Stimulated activated effector memory CD8-positive, alpha-beta T cell treated with anti-CD3 and anti-CD28 coated beads, Interleukin-12 subunit alpha, Interleukin-12 subunit beta, amount 100 ng/mL, for 72 hours (primary cell): Measurements from ENCODE around the gene CALCR.

Source experiments
- ATAC-seq: fragments of 150-1000 bp; cut with Tn5 transposase; 2 replicates; pipeline ENCODE4 v1.10.0; 2021
- DNase-seq, 2 donors: peaks; one replicate each; pipeline ENCODE4 v3.0.0; 2021 to 2022; ENCODE audit warnings: low spot score in 2 of 2
- H3K27ac Mint-ChIP-seq: one replicate; pipeline ENCODE4 v1.8.0; 2022; ENCODE audit warnings: mild to moderate bottlenecking, mixed read lengths
- H3K36me3 Mint-ChIP-seq: one replicate; pipeline ENCODE4 v1.8.0; 2022; ENCODE audit warnings: mild to moderate bottlenecking, mixed read lengths
- H3K4me1 Mint-ChIP-seq: one replicate; pipeline ENCODE4 v1.8.0; 2022; ENCODE audit warnings: mixed read lengths
- H3K4me3 Mint-ChIP-seq: one replicate; pipeline ENCODE4 v1.8.0; 2022; ENCODE audit warnings: mild to moderate bottlenecking, mixed read lengths
- H3K9me3 Mint-ChIP-seq: one replicate; pipeline ENCODE4 v1.8.0; 2022; ENCODE audit warnings: mixed read lengths

The CALCR gene

DNA sequence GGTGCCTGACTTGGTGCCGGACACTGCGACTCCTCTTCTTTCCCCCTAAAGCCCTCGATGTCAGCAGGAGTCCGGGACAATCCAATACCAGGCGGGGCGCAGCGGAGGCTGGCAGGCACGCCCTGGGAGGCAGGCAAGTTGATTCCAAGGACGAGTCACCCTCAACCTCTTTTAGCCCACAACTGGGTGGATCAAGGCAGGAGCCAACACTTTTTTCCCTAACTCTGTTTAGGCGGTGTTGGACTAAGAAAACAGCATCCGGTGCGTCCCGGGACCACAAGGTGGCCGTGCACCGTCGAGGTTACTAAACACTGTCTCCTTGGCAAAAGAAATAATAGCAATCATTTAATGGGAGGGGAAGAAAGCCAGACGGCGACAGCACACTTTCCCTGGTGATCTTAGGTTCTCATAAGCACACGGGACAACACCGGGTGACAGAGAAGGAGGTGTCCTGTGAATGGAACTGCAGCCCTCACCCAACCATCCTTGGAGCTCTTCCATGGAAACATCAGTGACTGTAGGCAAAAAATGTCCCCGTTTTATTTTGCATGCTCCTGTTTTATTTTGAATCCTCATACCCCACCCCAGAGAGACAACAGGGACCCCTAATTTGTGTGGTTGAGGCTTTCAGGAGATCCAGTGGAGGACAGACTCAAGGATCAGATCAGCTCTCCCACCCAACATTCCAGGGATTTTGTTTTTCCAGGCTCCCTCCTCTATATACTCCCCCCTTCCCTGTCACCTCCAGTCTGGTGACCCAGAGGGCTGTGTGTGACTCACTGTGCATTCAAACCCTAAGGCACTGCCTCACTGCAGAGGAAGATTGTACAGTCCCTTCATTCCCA is 1.3 kb upstream of the CALCR start:
- H3K36me3 Mint-ChIP-seq, result no peaks in the 10 kb centered on the region
- DNase-seq, result no peak
- ATAC-seq, result peak; percentile 33
- H3K4me1 Mint-ChIP-seq, result no peaks in the 10 kb centered on the region
- no peaks in the 10 kb centered on the region for H3K9me3 Mint-ChIP-seq
- H3K4me3 Mint-ChIP-seq, result no peak overlapping the region
- no peak overlapping the region for H3K27ac Mint-ChIP-seq

DNA sequence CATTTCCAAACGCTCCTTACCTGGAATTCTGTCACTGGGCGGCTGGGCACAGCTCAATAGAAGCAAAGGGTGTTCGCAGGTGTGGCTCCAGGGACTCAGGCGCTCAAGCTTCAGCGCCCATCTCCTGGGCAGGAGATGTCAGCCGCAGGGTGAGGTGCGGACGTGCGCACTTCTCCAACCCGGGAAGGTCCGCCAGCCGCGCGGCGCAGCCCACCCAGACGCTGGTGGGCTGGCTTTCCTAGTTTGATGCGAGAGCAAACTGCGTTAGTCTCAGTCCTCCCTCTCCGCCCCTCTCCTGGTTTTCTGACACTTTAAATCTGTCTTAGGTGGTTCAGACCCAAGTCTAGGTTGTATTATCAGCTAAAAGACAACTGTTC is 267 bp downstream of the CALCR start:
- H3K4me3 Mint-ChIP-seq, result no peak overlapping the region

DNA sequence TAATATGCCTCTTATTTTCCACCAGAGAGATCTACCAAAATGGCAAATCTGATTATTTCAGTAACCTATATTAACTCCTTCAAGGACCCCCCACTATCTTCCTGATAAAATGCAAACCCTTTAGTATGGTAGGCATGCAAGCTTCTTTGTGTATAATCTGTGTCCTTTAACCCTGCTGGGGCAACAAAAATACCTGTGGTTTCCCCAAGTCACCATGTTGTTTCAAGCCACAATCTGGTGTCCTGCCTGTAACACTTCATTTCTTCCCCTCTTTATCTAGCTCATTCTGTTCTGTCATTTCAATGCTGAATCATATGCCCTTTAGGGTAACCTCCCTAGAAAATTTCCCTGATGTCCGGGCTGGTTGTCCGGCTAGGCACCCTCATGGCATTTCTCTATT is 5.3 kb downstream of the CALCR start:
- ATAC-seq (no peak), DNase-seq (no peak)
- Mint-ChIP-seq H3K4me1 (no peaks in the 10 kb centered on the region), H3K27ac (no peak overlapping the region), H3K4me3 (no peak overlapping the region), H3K36me3 (no peaks in the 10 kb centered on the region), H3K9me3 (no peaks in the 10 kb centered on the region)

More for the DNA sequence above, 267 bp downstream of the CALCR start:
- Mint-ChIP-seq H3K9me3 (no peaks in the 10 kb centered on the region), H3K36me3 (no peaks in the 10 kb centered on the region), H3K4me1 (no peaks in the 10 kb centered on the region), H3K27ac (no peak overlapping the region)
- ATAC-seq (no peak), DNase-seq (no peak)

DNA sequence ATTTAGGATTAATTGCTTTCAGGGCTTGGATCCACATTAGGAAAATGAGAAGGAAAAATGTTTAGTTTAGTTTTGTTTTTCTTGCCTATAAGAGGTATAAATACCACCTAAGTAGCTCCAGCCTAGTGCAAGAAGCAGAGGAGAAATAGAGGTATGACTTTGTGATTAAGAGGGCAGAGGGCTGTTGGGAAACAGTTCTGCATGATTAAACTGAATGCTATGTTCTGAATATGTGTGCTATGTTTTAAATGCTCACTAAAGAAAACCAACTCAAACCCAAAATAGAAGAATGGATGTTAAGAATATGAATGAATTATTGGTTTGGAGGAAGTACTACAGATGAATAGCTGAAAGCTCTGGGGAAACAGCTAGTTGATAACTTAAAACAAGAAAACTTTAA is 7.6 kb downstream of the CALCR start:
- H3K9me3 Mint-ChIP-seq, result no peaks in the 10 kb centered on the region
- DNase-seq, result no peak
- no peak overlapping the region for H3K27ac Mint-ChIP-seq
- no peak overlapping the region for H3K4me3 Mint-ChIP-seq
- no peaks in the 10 kb centered on the region for H3K36me3 Mint-ChIP-seq
- no peaks in the 10 kb centered on the region for H3K4me1 Mint-ChIP-seq
- no peak for ATAC-seq

DNA sequence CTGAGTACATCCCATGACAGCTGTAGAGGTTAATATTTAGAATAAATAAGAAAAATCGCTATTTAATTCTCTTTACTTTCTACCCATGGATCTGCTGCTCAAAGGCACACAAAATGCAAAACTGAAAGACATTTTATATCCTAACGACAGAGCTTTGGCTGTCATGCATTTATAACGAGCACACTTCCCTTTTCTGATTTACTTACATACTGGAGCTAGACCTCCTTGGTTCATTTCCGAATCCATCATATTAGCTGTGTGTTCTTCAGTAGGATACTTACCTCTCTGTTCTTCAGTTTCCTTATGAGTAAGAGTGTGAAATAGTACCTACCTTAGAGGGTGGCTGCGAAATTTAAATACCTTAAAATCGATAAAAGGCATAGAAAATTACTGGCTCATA is 10.9 kb downstream of the CALCR start:
- Mint-ChIP-seq H3K9me3 (no peaks in the 10 kb centered on the region), H3K4me3 (no peak overlapping the region), H3K36me3 (no peaks in the 10 kb centered on the region), H3K27ac (no peak overlapping the region), H3K4me1 (no peaks in the 10 kb centered on the region)
- DNase-seq, result no peak
- ATAC-seq, result no peak

DNA sequence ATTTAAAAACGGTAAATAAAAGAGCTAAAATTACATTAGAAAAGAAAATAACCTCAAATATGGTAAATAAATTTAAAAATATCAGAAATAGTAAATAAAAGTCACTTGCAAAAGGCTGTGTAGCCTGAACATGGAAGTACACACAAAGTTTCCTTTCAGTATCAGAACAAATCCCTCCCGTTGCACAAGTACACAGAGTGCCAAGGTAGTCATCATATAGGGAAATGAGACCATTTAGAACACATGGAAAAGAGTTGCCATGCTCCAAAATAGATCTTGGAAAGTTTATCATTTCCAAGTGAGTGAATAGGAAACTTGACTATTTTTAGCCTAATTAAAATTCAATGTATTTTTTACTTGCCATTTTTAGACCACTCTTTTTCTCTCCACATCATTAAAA is 11.6 kb downstream of the CALCR start:
- Mint-ChIP-seq H3K27ac (no peak overlapping the region), H3K4me3 (no peak overlapping the region), H3K9me3 (no peaks in the 10 kb centered on the region), H3K4me1 (no peaks in the 10 kb centered on the region), H3K36me3 (no peaks in the 10 kb centered on the region)
- DNase-seq (no peak), ATAC-seq (no peak)

DNA sequence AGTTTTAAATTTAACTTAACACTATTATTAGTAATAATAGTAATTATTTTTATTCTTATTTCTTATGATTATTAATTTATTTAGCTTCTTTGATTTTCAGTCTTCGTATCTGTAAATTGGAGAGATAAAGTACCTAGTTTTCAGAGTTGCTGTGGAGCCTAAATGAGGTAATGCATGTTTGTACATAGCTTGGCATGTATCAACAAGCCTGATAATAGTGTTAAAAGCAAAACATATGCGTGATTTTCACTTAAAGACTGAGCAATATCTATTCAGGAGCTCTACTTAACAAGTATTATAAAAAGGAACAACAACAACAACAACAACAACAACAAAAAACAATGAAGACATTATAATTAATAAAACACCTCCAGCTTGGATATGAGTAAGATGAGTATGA is 12.4 kb downstream of the CALCR start:
- Mint-ChIP-seq H3K4me1 (no peaks in the 10 kb centered on the region), H3K36me3 (no peaks in the 10 kb centered on the region), H3K4me3 (no peak overlapping the region), H3K27ac (no peak overlapping the region), H3K9me3 (no peaks in the 10 kb centered on the region)
- ATAC-seq (no peak), DNase-seq (no peak)

DNA sequence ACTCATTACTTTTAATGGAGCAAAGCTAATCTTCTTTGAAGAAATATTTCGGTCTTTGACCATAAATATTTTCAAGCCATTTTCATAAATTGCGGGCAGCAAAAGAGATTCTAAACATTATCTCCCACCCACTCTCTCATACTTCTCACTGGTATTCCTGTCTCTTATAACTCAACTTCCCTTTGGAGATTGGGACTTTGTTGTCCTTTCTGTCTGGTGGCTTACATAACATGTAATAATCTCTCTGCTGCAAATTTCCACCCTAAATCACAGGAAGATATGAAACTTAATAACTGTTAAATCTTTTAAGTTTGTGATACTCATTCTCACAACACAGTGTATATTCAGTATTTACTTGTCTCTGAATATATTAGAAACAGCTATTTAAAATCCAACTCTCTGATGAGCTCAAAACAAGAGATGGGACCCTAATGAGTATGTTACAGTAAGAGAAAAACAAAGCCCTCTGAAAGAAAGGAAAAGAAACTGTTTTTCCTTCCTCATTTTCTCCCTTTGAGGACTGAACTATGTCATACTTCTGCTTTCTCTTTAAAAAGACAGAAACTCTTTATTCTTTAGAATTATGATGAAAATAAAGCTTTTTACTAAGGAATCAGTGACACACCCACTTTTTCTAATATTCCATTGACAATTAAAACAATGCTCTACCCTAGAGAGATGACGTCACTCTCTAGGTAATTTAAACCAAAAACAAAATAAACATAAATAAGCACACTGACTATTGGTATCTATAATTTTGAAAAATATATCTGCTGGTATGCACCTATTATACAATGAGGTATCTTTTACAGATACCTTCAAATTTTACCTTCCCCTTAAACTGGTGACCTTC is 14.7 kb downstream of the CALCR start:
- Mint-ChIP-seq H3K4me1 (no peaks in the 10 kb centered on the region), H3K36me3 (no peaks in the 10 kb centered on the region), H3K27ac (no peak overlapping the region), H3K9me3 (no peaks in the 10 kb centered on the region), H3K4me3 (no peak overlapping the region)
- ATAC-seq (no peak), DNase-seq (no peak)

DNA sequence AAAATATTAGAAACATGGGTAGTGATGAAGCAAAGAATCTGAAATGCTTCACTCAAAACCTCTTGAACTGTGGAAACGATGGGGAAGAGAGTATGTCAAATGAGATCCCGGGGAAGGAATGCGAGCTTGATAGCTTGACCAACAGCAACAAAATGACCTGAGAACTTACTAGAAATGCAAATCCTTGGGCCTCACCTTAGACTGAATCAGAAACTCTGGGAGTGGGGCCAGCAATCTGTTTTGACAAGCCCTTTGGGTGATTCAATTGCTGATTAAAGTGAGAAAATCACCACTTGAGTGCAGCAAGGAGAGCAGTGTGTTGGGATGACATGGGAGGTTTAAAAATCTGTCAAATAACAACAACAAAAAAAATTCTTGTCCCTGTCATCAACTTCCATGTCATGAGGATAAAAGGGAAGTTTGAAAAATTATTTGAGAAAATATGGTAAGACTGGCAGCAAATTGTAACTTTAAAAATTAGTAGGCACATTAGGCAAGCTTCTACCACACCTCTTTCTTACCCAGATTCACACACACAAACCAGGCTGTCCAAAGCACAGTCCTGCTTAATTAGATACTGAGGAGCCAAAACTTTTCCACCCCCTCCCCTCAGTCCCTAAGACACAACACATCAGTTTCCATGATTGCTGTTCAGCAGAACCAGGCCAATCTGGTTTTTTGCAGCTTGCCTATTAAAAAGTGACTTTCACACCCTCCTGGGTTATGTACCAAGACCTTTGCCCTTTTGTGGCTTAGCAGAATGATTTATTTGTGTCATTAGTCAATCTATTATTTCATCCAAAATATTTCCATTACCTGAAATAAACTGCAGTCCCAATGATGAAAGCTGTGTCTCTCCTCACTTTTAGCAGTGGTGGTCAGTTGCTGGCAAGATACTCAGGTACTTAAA is 15.6 kb downstream of the CALCR start:
- DNase-seq, result no peak
- no peaks in the 10 kb centered on the region for H3K9me3 Mint-ChIP-seq
- no peaks in the 10 kb centered on the region for H3K36me3 Mint-ChIP-seq
- H3K27ac Mint-ChIP-seq, result no peak overlapping the region
- no peak overlapping the region for H3K4me3 Mint-ChIP-seq
- ATAC-seq, result no peak
- no peaks in the 10 kb centered on the region for H3K4me1 Mint-ChIP-seq

DNA sequence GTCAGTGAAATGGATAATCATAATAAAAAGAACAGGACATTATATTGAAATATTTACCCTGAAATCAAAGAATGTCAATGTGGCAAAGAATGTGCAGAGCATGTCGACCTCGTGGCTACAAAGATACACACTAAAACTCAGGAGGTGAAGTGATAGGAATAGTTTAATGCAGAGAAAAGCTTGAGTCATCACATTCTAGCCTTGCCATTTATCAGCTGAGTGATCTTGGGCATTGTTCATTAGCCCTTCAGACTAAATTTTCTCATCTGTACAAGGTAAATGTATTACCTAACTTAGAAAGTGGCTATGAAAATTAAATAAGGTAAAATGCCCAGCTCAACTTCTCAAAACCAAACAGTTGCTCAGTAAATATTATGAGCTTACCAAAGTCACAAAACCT is 22.6 kb downstream of the CALCR start:
- H3K9me3 Mint-ChIP-seq, result no peaks in the 10 kb centered on the region
- H3K4me3 Mint-ChIP-seq, result no peak overlapping the region
- no peak overlapping the region for H3K27ac Mint-ChIP-seq
- DNase-seq, result no peak
- H3K36me3 Mint-ChIP-seq, result no peaks in the 10 kb centered on the region
- ATAC-seq, result no peak
- H3K4me1 Mint-ChIP-seq, result no peaks in the 10 kb centered on the region

DNA sequence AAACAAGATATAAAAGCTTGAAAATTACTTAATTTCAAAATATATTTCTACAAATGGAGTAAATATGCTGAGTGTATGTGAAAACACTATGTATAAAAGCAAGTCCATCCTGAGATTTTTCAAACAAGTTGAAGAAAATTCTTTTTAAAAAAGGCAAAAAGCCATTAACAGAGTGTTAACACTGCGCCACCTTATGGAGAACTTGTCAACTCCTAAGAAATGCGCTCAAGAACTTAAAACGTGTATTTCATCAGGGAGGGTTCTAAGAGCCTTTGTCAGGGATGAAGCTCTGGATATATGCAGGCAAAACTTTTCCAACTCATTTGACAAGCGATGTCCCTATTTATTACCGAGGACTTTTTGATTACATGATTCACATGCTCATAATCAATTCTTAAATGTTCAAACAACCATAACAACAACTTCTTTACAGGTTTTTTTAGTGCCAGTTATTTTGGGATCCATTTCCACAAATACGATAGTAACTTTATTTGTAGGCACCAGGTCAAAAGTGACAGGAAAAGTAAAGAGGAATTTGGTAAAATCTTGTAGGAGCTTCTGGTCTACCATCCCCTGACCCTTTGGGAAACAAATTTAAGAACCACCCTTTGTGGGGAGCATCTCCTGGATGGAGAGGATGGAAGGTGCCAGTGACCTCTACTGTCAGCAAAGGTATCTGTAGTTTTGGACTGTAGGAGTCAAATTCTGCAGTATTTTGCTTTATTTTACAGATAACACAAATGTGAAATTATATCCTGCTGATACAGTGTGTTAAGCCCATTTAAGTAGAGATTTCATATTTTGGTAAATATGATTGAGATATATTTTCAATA is 23.2 kb downstream of the CALCR start:
- Mint-ChIP-seq H3K4me1 (no peaks in the 10 kb centered on the region), H3K9me3 (no peaks in the 10 kb centered on the region), H3K36me3 (no peaks in the 10 kb centered on the region), H3K4me3 (no peak overlapping the region), H3K27ac (no peak overlapping the region)
- no peak for DNase-seq
- ATAC-seq, result no peak

DNA sequence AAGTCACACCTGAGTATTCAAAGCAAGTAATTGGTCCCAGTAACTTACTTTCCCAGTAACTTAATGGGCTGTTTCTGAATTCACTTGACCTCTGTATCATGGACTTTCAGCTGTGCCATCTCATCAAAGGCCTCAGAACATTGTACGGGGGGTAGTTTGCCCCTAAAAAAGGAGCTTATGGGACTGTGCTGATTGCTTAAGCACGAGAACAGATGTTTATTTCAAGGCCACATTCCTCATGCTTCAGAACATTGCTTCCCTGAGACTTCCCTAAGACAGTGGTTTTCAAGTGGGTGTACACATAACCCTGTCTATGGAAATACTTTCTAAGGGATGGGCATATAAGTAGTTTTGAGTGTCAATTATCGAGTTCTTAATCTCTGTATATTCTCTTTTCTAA is 26.8 kb downstream of the CALCR start:
- ATAC-seq, result no peak

DNA sequence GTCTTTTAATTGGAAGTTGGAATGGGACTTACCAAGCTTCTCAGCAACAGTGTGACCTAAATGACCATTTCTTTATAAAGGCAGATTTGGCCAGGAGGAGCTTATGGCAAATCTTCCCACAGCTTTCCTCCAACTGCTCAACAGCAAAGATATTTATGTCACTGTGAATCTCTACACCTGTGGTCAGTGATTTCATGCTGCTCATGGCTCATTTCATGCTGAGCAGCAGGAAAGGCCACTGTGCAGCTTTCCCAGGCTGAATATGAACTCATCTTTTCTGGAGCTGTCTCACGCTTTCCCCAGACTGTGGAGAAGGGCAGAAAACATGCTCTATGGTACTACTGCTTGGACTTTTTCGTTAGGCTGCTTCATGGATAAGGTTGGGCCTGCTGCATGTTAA is 29.8 kb downstream of the CALCR start:
- no peak for ATAC-seq
- H3K4me1 Mint-ChIP-seq, result no peaks in the 10 kb centered on the region
- DNase-seq, result no peak
- no peaks in the 10 kb centered on the region for H3K36me3 Mint-ChIP-seq
- H3K4me3 Mint-ChIP-seq, result no peak overlapping the region
- no peak overlapping the region for H3K27ac Mint-ChIP-seq
- no peaks in the 10 kb centered on the region for H3K9me3 Mint-ChIP-seq

More for the DNA sequence above, 26.8 kb downstream of the CALCR start:
- no peaks in the 10 kb centered on the region for H3K9me3 Mint-ChIP-seq
- no peak overlapping the region for H3K4me3 Mint-ChIP-seq
- H3K4me1 Mint-ChIP-seq, result no peaks in the 10 kb centered on the region
- no peak overlapping the region for H3K27ac Mint-ChIP-seq
- no peak for DNase-seq
- no peaks in the 10 kb centered on the region for H3K36me3 Mint-ChIP-seq

DNA sequence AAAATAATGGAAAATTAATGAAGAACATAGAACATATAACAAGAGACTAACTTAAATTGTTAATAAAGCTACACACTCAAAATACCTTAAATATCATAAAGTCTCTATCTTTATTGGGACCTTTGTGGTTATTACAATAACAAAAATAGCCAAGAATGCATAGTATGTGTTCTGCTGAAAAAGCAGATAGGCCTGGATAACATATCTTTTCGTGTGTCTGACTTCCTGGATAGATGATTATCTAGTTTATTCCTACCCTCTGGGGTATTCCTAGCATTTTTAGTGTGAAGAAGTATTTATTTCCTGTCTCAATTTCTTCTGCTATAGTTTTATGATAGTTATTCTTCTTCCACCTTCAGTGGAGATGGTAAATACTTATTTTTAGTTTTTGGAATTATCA is 36.5 kb downstream of the CALCR start:
- DNase-seq (no peak), ATAC-seq (no peak)
- H3K36me3 Mint-ChIP-seq, result no peaks in the 10 kb centered on the region
- H3K4me3 Mint-ChIP-seq, result no peak overlapping the region
- no peak overlapping the region for H3K27ac Mint-ChIP-seq
- no peaks in the 10 kb centered on the region for H3K9me3 Mint-ChIP-seq
- H3K4me1 Mint-ChIP-seq, result no peaks in the 10 kb centered on the region
